GM23338 (cell line): Measurements from ENCODE around the gene CNDP2. TPM values are rescaled to one million over a fixed set of nuclear protein-coding genes. Genes with fewer than 3 reads are reported as not detected.

Experiments used
- ATAC-seq: fragments of 200-7000 bp; cut with Tn5 transposase; 3 replicates; pipeline ENCODE4 v1.9.1; 2020
- DNase-seq: peaks from one replicate; pipeline ENCODE4 v3.0.0-alpha.2; 2015; ENCODE audit warnings: low spot score
- H2AFZ ChIP-seq: fragments of 200-600 bp; sonication (generic); 2 replicates; pipeline ENCODE4 v1.8.0; 2016; ENCODE audit warnings: antibody characterized with exemption, mild to moderate bottlenecking, moderate library complexity
- H3F3A ChIP-seq: fragments of 200-600 bp; sonication (generic); replicated peaks from 2 replicates; pipeline ENCODE4 v1.8.0; 2017; ENCODE audit warnings: antibody characterized with exemption, mixed run types, low read depth
- H3K27ac ChIP-seq: fragments of 200-600 bp; sonication (generic); 2 replicates; pipeline ENCODE4 v1.6.1; 2016; ENCODE audit warnings: low read depth
- H3K27me3 ChIP-seq: fragments of 200-600 bp; sonication (generic); 2 replicates; pipeline ENCODE4 v1.8.0; 2016; ENCODE audit warnings: mild to moderate bottlenecking, mixed run types, moderate library complexity; ENCODE audit not compliant: insufficient read depth
- H3K36me3 ChIP-seq: fragments of 200-600 bp; sonication (generic); 2 replicates; pipeline ENCODE4 v1.8.0; 2016; ENCODE audit warnings: mild to moderate bottlenecking; ENCODE audit not compliant: insufficient read depth
- H3K4me1 ChIP-seq: fragments of 200-600 bp; sonication (generic); 2 replicates; pipeline ENCODE4 v1.8.0; 2016; ENCODE audit warnings: mild to moderate bottlenecking, moderate library complexity; ENCODE audit not compliant: insufficient read depth
- H3K4me2 ChIP-seq: fragments of 200-600 bp; sonication (generic); 2 replicates; pipeline ENCODE4 v1.7.1; 2017; ENCODE audit warnings: mixed run types
- H3K4me3 ChIP-seq: fragments of 200-600 bp; sonication (generic); 2 replicates; pipeline ENCODE4 v1.6.1; 2016; ENCODE audit warnings: mixed run types
- H3K79me2 ChIP-seq: fragments of 200-600 bp; sonication (generic); replicated peaks from 2 replicates; pipeline ENCODE4 v1.8.0; 2017; ENCODE audit warnings: mild to moderate bottlenecking; ENCODE audit not compliant: insufficient read depth
- H3K9me2 ChIP-seq: fragments of 200-600 bp; sonication (generic); 2 replicates; pipeline ENCODE4 v1.8.0; 2017; ENCODE audit not compliant: insufficient read depth
- H4K20me1 ChIP-seq: fragments of 200-600 bp; sonication (generic); replicated peaks from 2 replicates; pipeline ENCODE4 v1.8.0; 2017; ENCODE audit warnings: mild to moderate bottlenecking; ENCODE audit not compliant: insufficient read depth
- H3K27ac Mint-ChIP-seq: 2 replicates; pipeline ENCODE4 v1.8.0; 2020; ENCODE audit warnings: inconsistent platforms, mild to moderate bottlenecking, moderate library complexity, mixed read lengths
- H3K27me3 Mint-ChIP-seq: 3 replicates; pipeline ENCODE4 v1.8.0; 2022; ENCODE audit warnings: low read depth, mild to moderate bottlenecking, moderate library complexity, mixed read lengths, inconsistent platforms; ENCODE audit not compliant: insufficient read depth, poor library complexity
- H3K36me3 Mint-ChIP-seq: 3 replicates; pipeline ENCODE4 v1.8.0; 2021; ENCODE audit warnings: low read depth, mild to moderate bottlenecking, inconsistent platforms, moderate library complexity, mixed read lengths
- H3K4me1 Mint-ChIP-seq: 3 replicates; pipeline ENCODE4 v1.8.0; 2020; ENCODE audit warnings: mild to moderate bottlenecking, inconsistent platforms, mixed read lengths
- H3K4me3 Mint-ChIP-seq: 3 replicates; pipeline ENCODE4 v1.8.0; 2021; ENCODE audit warnings: moderate library complexity, mild to moderate bottlenecking, inconsistent platforms, mixed read lengths
- H3K9me3 Mint-ChIP-seq: 3 replicates; pipeline ENCODE4 v1.8.0; 2020; ENCODE audit warnings: moderate library complexity, mild to moderate bottlenecking, inconsistent platforms, mixed read lengths
- CREB1 ChIP-seq: fragments of 250-450 bp; sonication (Bioruptor Pico); IDR thresholded peaks from 2 replicates; pipeline ENCODE4 v1.5.0; 2020; ENCODE audit warnings: low read depth, mild to moderate bottlenecking, moderate library complexity
- CTCF ChIP-seq, 2 experiments: fragments of 200-600 bp in 1 of 2; sonication (generic) in 1 of 2; conservative IDR thresholded peaks; 2 replicates each; pipeline versions ENCODE4 v1.5.1 to v1.6.1; 2016 to 2017; ENCODE audit warnings: antibody characterized with exemption in 2 of 2, low read depth in 2 of 2, mild to moderate bottlenecking in 2 of 2, moderate library complexity in 1 of 2
- ETS1 ChIP-seq: IDR thresholded peaks from 2 replicates; pipeline ENCODE4 v1.6.1; 2016; ENCODE audit warnings: antibody characterized with exemption
- EZH2 ChIP-seq: fragments of 200-600 bp; sonication (generic); IDR thresholded peaks from one replicate; pipeline ENCODE4 v1.8.0; 2017; ENCODE audit warnings: antibody characterized with exemption, mild to moderate bottlenecking, low read depth; ENCODE audit not compliant: unreplicated experiment
- EZH2phosphoT487 ChIP-seq: fragments of 200-600 bp; sonication (generic); IDR thresholded peaks from one replicate; pipeline ENCODE4 v1.8.1; 2018; ENCODE audit warnings: antibody characterized with exemption; ENCODE audit not compliant: unreplicated experiment
- NANOG ChIP-seq: IDR thresholded peaks from 2 replicates; pipeline ENCODE4 v1.6.1; 2016; ENCODE audit warnings: antibody characterized with exemption, borderline replicate concordance
- POLR2AphosphoS5 ChIP-seq: IDR thresholded peaks from 2 replicates; pipeline ENCODE4 v1.6.1; 2016; ENCODE audit warnings: antibody characterized with exemption, low read depth
- STAT1 ChIP-seq: IDR thresholded peaks from one replicate; pipeline ENCODE4 v1.6.1; 2016; ENCODE audit warnings: antibody characterized with exemption; ENCODE audit not compliant: unreplicated experiment
- ZNF114 ChIP-seq: fragments of 250-450 bp; sonication (Bioruptor Pico); IDR thresholded peaks from 2 replicates; pipeline ENCODE4 v1.5.0; 2020; ENCODE audit warnings: mild to moderate bottlenecking, moderate library complexity
- ZNF331 ChIP-seq: fragments of 250-450 bp; sonication (Bioruptor Pico); IDR thresholded peaks from 2 replicates; pipeline ENCODE4 v1.5.0; 2020; ENCODE audit warnings: low read depth, mild to moderate bottlenecking, moderate library complexity
- ZNF462 ChIP-seq: fragments of 250-450 bp; sonication (Bioruptor Pico); IDR thresholded peaks from 2 replicates; pipeline ENCODE4 v1.5.0; 2020; ENCODE audit warnings: mild to moderate bottlenecking, moderate library complexity
- polyA plus RNA-seq: library from polyadenylated mRNA; unstranded; fragments of >200 nt; fragmentation: Nextera tagmentation; extraction: Ambion mirVana; gene quantifications from 2 replicates; pipeline ENCODE4 v1.2.1, GENCODE V29; 2016
- total RNA-seq: library from RNA; depleted of rRNA; stranded (reverse); fragments of >200 nt; shearing (Covaris generic); gene quantifications from 2 replicates; pipeline ENCODE4 v1.2.3, GENCODE V29; 2014

Gene CNDP2
- total and polyA plus RNA-seq, 2 experiments from 2014 or later = 116 to 175 TPM

- Histone ChIP-seq H3K79me2 (no peaks in the 10 kb centered on the region), H4K20me1 (no peaks in the 10 kb centered on the region), H3K36me3 (peaks cover 6% of the 10 kb centered on the region), H3K4me2 (no peak overlapping the region), H3K27ac (no peak overlapping the region), H3K27me3 (no peaks in the 10 kb centered on the region), H2AFZ (no peak overlapping the region), H3F3A (no peaks in the 10 kb centered on the region), H3K4me1 (no peaks in the 10 kb centered on the region), H3K9me2 (no peaks in the 10 kb centered on the region), H3K4me3 (no peak overlapping the region)
- Mint-ChIP-seq H3K9me3 (peaks cover 49% of the 10 kb centered on the region), H3K4me3 (no peak overlapping the region), H3K27me3 (peaks cover 6% of the 10 kb centered on the region), H3K4me1 (peaks cover 2% of the 10 kb centered on the region; the same call in 1 of the 3 replicates), H3K36me3 (peaks cover 28% of the 10 kb centered on the region), H3K27ac (no peak overlapping the region)
- TF ChIP-seq ETS1 (no peak), NANOG (no peak), CREB1 (CRISPR knock-in tag) (no peak), CTCF (conservative IDR thresholded peaks at IDR 0.05; ENCODE audit: low read depth in 2 of 2) (no peak), EZH2phosphoT487 (no peak), ZNF462 (CRISPR knock-in tag) (no peak), EZH2 (no peak), STAT1 (no peak), ZNF114 (no peak), ZNF331 (CRISPR knock-in tag) (no peak), POLR2AphosphoS5 (no peak)
- DNase-seq = no peak
- ATAC-seq = no peak
These were observed 55.3 kb downstream of the CNDP2 start for GRCh38 chr18:74551452-74551851.
